Measurements from ENCODE around the gene NABP2.
"Not testable (repeated sequence)": the region's sequence is repeated elsewhere in the genome, so short reads cannot be mapped to it uniquely, and the experiment has no call there.

- not testable (repeated sequence) for TF ChIP-seq CTCF (optimal IDR thresholded peaks at IDR 0.05 in 1 of 3, IDR thresholded peaks at IDR 0.05 in 1 of 3, conservative IDR thresholded peaks at IDR 0.05 in 1 of 3; ENCODE audit: extremely low read depth in 1 of 3, insufficient read depth in 2 of 3, low read length in 3 of 3); EZH2 (IDR thresholded peaks at IDR 0.05; ENCODE audit: low read length)
Observed at GRCh38 chr12:56272468-56272867, 48.3 kb downstream of the NABP2 start.

All from keratinocyte (primary cell).